HCT116 (cell line): ENCODE data around the gene MDFIC2. TPM values are rescaled to one million over a fixed set of nuclear protein-coding genes. Genes with fewer than 3 reads are reported as not detected.

Source experiments
- ATAC-seq: fragments of 200-7000 bp; cut with Tn5 transposase; 2 replicates; pipeline ENCODE4 v1.9.1; 2020; ENCODE audit warnings: mild to moderate bottlenecking, moderate library complexity
- BruUV-seq: library from RNA; stranded (reverse); fragments of 400-500 nt; replicated peaks from 2 replicates; lab custom pipeline; 2021; lab: Mats Ljungman, UMichigan
- CTCF ChIA-PET: fragments of 300-600 bp; sonication (Branson Sonifier 250); formaldehyde crosslinking; loops from one replicate; lab custom pipeline; 2021; ENCODE audit warnings: antibody characterized with exemption; lab: Charles Lee
- POLR2A ChIA-PET: fragments of 300-600, 350-600 bp; sonication (Branson Sonifier 250); formaldehyde crosslinking; loops from one replicate; lab custom pipeline; 2021; ENCODE audit warnings: antibody characterized with exemption; lab: Charles Lee
- RAD21 ChIA-PET, 2 experiments: fragments of 300-600 bp; sonication (Branson Sonifier 250); formaldehyde crosslinking; loops; one replicate each; lab custom pipeline; 2023; ENCODE audit warnings: low total read pairs in 2 of 2; ENCODE audit not compliant: uncharacterized antibody in 2 of 2, unreplicated experiment in 2 of 2, low non-redundant PET in 1 of 2; lab: Charles Lee
- DNase-seq: peaks from one replicate; pipeline ENCODE4 v3.0.0-alpha.2; 2010; ENCODE audit warnings: low read depth, low spot score
- H2AFZ ChIP-seq: fragments of 200-600 bp; shearing (Covaris generic), sonication (generic); 2 replicates; pipeline ENCODE4 v1.6.1; 2017; ENCODE audit warnings: low read depth, mixed run types, mixed read lengths, antibody characterized with exemption, low read length; ENCODE audit not compliant: poor library complexity, severe bottlenecking
- H3K27ac ChIP-seq: 2 replicates; pipeline ENCODE4 v1.5.1; 2012; ENCODE audit warnings: low read depth, low read length
- H3K27me3 ChIP-seq: fragments of 200-600 bp; sonication (generic); 2 replicates; pipeline ENCODE4 v1.6.1; 2016; ENCODE audit warnings: mixed run types, low read length, mixed read lengths; ENCODE audit not compliant: insufficient read depth
- H3K36me3 ChIP-seq, 2 experiments: fragments of 200-500 bp in 1 of 2; fragments of 200-600 bp in 1 of 2; sonication (Bioruptor generic) in 1 of 2; sonication (generic) in 1 of 2; 2 replicates each; pipeline versions ENCODE4 v1.5.1 to v1.6.1; 2014 to 2016; ENCODE audit warnings: low read length in 2 of 2, inconsistent platforms in 1 of 2, mixed read lengths in 1 of 2, mixed run types in 1 of 2; ENCODE audit not compliant: insufficient read depth in 2 of 2, control insufficient read depth in 1 of 2
- H3K4me1 ChIP-seq, 2 experiments: fragments of 200-600 bp in 1 of 2; sonication (generic) in 1 of 2; 2 replicates each; pipeline versions ENCODE4 v1.5.1 to v1.6.1; 2012 to 2017; ENCODE audit warnings: low read length in 2 of 2, inconsistent platforms in 1 of 2, mild to moderate bottlenecking in 1 of 2, mixed read lengths in 1 of 2, mixed run types in 1 of 2, moderate library complexity in 1 of 2; ENCODE audit not compliant: insufficient read depth in 2 of 2, control insufficient read depth in 1 of 2
- H3K4me2 ChIP-seq: fragments of 200-600 bp; sonication (generic); 2 replicates; pipeline ENCODE4 v1.6.1; 2017; ENCODE audit warnings: mixed run types, low read length, mixed read lengths
- H3K4me3 ChIP-seq, 2 experiments: fragments of 200-600 bp in 1 of 2; sonication (generic) in 1 of 2; replicated peaks in 1 of 2; 2 replicates each; pipeline ENCODE4 v1.5.1; 2011 to 2016; ENCODE audit warnings: low read length in 2 of 2, control low read depth in 1 of 2, low read depth in 1 of 2, mild to moderate bottlenecking in 1 of 2, mixed read lengths in 1 of 2, mixed run types in 1 of 2
- H3K79me2 ChIP-seq: fragments of 200-600 bp; sonication (generic); 2 replicates; pipeline ENCODE4 v1.6.1; 2017; ENCODE audit warnings: mild to moderate bottlenecking, mixed run types, low read length, moderate library complexity, mixed read lengths; ENCODE audit not compliant: insufficient read depth
- H3K9ac ChIP-seq: fragments of 200-600 bp; sonication (generic); 2 replicates; pipeline ENCODE4 v1.6.1; 2016; ENCODE audit warnings: low read length, mixed read lengths
- H3K9me2 ChIP-seq: fragments of 200-600 bp; sonication (generic), shearing (Covaris generic); 2 replicates; pipeline ENCODE4 v1.6.1; 2017; ENCODE audit warnings: mixed run types, mild to moderate bottlenecking, moderate library complexity; ENCODE audit not compliant: insufficient read depth
- H3K9me3 ChIP-seq, 2 experiments: fragments of 200-500 bp in 1 of 2; fragments of 200-600 bp in 1 of 2; sonication (Bioruptor generic) in 1 of 2; sonication (generic) in 1 of 2; 2 replicates each; pipeline ENCODE4 v1.6.1; 2014 to 2017; ENCODE audit warnings: low read length in 2 of 2, mixed read lengths in 2 of 2, inconsistent platforms in 1 of 2, low read depth in 1 of 2, mild to moderate bottlenecking in 1 of 2, mixed run types in 1 of 2, moderate library complexity in 1 of 2; ENCODE audit not compliant: control insufficient read depth in 1 of 2, insufficient read depth in 1 of 2
- H4K20me1 ChIP-seq: fragments of 200-600 bp; sonication (generic), shearing (Covaris generic); 2 replicates; pipeline ENCODE4 v1.6.1; 2017; ENCODE audit warnings: mixed run types, mild to moderate bottlenecking, moderate library complexity; ENCODE audit not compliant: insufficient read depth
- CBX3 ChIP-seq: IDR thresholded peaks from 2 replicates; pipeline ENCODE4 v1.6.1; 2012; ENCODE audit warnings: low read depth
- CEBPB ChIP-seq: IDR thresholded peaks from 2 replicates; pipeline ENCODE4 v1.6.1; 2012; ENCODE audit warnings: low read depth
- EGR1 ChIP-seq: IDR thresholded peaks from 2 replicates; pipeline ENCODE4 v1.6.1; 2012; ENCODE audit warnings: low read depth
- EZH2 ChIP-seq: fragments of 200-600 bp; sonication (generic); IDR thresholded peaks from 2 replicates; pipeline ENCODE4 v1.6.1; 2017; ENCODE audit warnings: antibody characterized with exemption, mixed run types
- EZH2phosphoT487 ChIP-seq: fragments of 200-600 bp; IDR thresholded peaks from 2 replicates; pipeline ENCODE4 v1.6.1; 2018; ENCODE audit warnings: antibody characterized with exemption, borderline replicate concordance
- FOSL1 ChIP-seq: IDR thresholded peaks from 2 replicates; pipeline ENCODE4 v1.6.1; 2012; ENCODE audit warnings: low read depth
- JUND ChIP-seq: IDR thresholded peaks from 2 replicates; pipeline ENCODE4 v1.6.1; 2012
- RAD21 ChIP-seq: IDR thresholded peaks from 2 replicates; pipeline ENCODE4 v1.6.1; 2012; ENCODE audit warnings: low read depth, mild to moderate bottlenecking
- SIN3A ChIP-seq: IDR thresholded peaks from 2 replicates; pipeline ENCODE4 v1.6.1; 2012; ENCODE audit warnings: low read depth
- SP1 ChIP-seq: IDR thresholded peaks from 2 replicates; pipeline ENCODE4 v1.6.1; 2012; ENCODE audit warnings: low read depth
- TCF7L2 ChIP-seq: IDR thresholded peaks from 2 replicates; pipeline ENCODE4 v1.7.0; 2011; ENCODE audit warnings: borderline replicate concordance, inconsistent platforms; ENCODE audit not compliant: insufficient read depth, insufficient read length; ENCODE audit errors: extremely low read depth
- YY1 ChIP-seq: IDR thresholded peaks from 2 replicates; pipeline ENCODE4 v1.6.1; 2011; ENCODE audit warnings: low read length, low read depth, moderate library complexity, mild to moderate bottlenecking; ENCODE audit not compliant: insufficient replicate concordance; ENCODE audit errors: extremely low read depth
- ZFX ChIP-seq: fragments of 450-650 bp; IDR thresholded peaks from 2 replicates; pipeline ENCODE4 v1.6.1; 2017
- ZNF274 ChIP-seq: fragments of 200-500 bp; sonication (Bioruptor generic); IDR thresholded peaks from 2 replicates; pipeline ENCODE4 v1.6.1; 2014; ENCODE audit warnings: mild to moderate bottlenecking, low read depth, low read length, inconsistent platforms
- intact Hi-C: fragments of 100-400 bp; cut with micrococcal nuclease; formaldehyde crosslinking; loops from 2 replicates; pipeline ENCODE4 v1.10.0; 2022
- total RNA-seq: library from RNA; stranded (reverse); gene quantifications from one replicate; pipeline ENCODE4 v1.2.1, GENCODE V29; 2021; ENCODE audit not compliant: unreplicated experiment
- TF ChIP-seq, protein P1 (sequence below), 3 experiments: fragments of 200-600 bp in 1 of 3; sonication (generic) in 1 of 3; IDR thresholded peaks in 2 of 3; conservative IDR thresholded peaks in 1 of 3; 2 replicates each; pipeline ENCODE4 v1.5.1; 2012 to 2017; ENCODE audit warnings: low read depth in 2 of 3, low read length in 2 of 3, antibody characterized with exemption in 1 of 3, borderline replicate concordance in 1 of 3, control low read depth in 1 of 3, mild to moderate bottlenecking in 1 of 3, mixed read lengths in 1 of 3, mixed run types in 1 of 3, moderate library complexity in 1 of 3; ENCODE audit not compliant: insufficient read depth in 1 of 3
- TF ChIP-seq, protein P2 (sequence below): IDR thresholded peaks from 2 replicates; pipeline ENCODE4 v1.6.1; 2012; ENCODE audit warnings: low read depth

The MDFIC2 gene
- total RNA-seq, 1 experiment from 2014 or later: not detected

DNA sequence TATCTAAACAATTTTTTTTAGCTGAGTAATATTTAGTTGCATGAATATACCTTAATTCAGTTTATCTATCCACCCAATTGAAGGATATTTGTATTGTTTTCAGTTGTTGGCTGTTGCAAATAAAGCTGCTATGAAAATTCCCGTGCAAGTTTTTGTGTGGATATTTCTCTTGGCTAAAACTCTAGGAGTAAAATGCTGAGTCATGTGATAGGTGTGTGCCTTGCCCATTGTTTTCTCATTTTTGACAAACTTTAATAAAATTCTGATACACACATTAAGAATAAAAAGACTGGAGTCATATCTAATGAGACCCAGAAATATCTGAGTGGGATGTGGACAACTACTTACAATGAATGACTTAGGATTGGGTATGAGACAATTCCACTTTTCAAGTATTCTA, 78.6 kb downstream of the MDFIC2 start (continued):
- no peak for TF ChIP-seq SP1
- no peak for TF ChIP-seq SIN3A
- no peak for TF ChIP-seq YY1
- no peak for TF ChIP-seq FOSL1
- TF ChIP-seq CEBPB: no peak

DNA sequence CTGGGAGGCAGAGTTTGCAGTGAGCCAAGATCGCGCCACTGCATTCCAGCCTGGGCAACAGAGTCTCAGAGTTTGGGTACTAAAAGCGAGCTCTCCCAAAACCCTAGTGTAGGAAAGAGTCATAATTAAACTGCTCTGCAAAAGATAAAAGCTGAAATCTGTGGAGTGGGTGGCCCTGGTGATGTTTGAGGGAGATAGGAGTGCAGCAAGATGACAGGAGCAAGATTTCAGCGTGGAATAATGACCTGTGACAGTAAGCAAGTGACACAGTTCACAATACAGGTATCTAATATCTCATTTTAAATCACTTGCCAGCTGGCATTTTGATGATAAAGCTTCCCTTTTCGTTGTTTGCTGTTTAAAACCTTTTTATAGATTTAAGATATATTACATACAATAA, 79.3 kb downstream of the MDFIC2 start:
- no TSS peak for BruUV-seq

More for the DNA sequence above, 79.3 kb downstream of the MDFIC2 start:
- CTCF ChIA-PET: no interaction called here
- no peaks in the 10 kb centered on the region for H4K20me1 ChIP-seq
- TF ChIP-seq CEBPB (no peak), FOSL1 (no peak), YY1 (no peak), SIN3A (no peak), EGR1 (no peak), ZNF274 (no peak), TCF7L2 (no peak), RAD21 (no peak), JUND (no peak), CBX3 (no peak), EZH2phosphoT487 (no peak), EZH2 (no peak), ZFX (no peak)
- TF ChIP-seq, protein P1, sequence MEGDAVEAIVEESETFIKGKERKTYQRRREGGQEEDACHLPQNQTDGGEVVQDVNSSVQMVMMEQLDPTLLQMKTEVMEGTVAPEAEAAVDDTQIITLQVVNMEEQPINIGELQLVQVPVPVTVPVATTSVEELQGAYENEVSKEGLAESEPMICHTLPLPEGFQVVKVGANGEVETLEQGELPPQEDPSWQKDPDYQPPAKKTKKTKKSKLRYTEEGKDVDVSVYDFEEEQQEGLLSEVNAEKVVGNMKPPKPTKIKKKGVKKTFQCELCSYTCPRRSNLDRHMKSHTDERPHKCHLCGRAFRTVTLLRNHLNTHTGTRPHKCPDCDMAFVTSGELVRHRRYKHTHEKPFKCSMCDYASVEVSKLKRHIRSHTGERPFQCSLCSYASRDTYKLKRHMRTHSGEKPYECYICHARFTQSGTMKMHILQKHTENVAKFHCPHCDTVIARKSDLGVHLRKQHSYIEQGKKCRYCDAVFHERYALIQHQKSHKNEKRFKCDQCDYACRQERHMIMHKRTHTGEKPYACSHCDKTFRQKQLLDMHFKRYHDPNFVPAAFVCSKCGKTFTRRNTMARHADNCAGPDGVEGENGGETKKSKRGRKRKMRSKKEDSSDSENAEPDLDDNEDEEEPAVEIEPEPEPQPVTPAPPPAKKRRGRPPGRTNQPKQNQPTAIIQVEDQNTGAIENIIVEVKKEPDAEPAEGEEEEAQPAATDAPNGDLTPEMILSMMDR (IDR thresholded peaks at IDR 0.05 in 2 of 3, conservative IDR thresholded peaks at IDR 0.05 in 1 of 3; ENCODE audit: borderline replicate concordance in 1 of 3, insufficient read depth in 1 of 3, low read depth in 2 of 3, low read length in 2 of 3): no peak
- TF ChIP-seq, protein P2, sequence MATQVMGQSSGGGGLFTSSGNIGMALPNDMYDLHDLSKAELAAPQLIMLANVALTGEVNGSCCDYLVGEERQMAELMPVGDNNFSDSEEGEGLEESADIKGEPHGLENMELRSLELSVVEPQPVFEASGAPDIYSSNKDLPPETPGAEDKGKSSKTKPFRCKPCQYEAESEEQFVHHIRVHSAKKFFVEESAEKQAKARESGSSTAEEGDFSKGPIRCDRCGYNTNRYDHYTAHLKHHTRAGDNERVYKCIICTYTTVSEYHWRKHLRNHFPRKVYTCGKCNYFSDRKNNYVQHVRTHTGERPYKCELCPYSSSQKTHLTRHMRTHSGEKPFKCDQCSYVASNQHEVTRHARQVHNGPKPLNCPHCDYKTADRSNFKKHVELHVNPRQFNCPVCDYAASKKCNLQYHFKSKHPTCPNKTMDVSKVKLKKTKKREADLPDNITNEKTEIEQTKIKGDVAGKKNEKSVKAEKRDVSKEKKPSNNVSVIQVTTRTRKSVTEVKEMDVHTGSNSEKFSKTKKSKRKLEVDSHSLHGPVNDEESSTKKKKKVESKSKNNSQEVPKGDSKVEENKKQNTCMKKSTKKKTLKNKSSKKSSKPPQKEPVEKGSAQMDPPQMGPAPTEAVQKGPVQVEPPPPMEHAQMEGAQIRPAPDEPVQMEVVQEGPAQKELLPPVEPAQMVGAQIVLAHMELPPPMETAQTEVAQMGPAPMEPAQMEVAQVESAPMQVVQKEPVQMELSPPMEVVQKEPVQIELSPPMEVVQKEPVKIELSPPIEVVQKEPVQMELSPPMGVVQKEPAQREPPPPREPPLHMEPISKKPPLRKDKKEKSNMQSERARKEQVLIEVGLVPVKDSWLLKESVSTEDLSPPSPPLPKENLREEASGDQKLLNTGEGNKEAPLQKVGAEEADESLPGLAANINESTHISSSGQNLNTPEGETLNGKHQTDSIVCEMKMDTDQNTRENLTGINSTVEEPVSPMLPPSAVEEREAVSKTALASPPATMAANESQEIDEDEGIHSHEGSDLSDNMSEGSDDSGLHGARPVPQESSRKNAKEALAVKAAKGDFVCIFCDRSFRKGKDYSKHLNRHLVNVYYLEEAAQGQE: no peak
- TF ChIP-seq, all 23 proteins: peak for 0
- ChIA-PET POLR2A (no interaction called here), RAD21 (no interaction called here)
- DNase-seq (no peak), ATAC-seq (no peak)
- Histone ChIP-seq H3K9me2 (no peaks in the 10 kb centered on the region), H3K9me3 (peaks cover 0 to 10% of the 10 kb centered on the region in 2 experiments; a peak in 2 of 4 replicates), H3K27me3 (no peaks in the 10 kb centered on the region), H3K79me2 (no peaks in the 10 kb centered on the region), H3K4me3 (no peak overlapping the region), H3K27ac (no peak overlapping the region), H3K4me2 (no peak overlapping the region), H3K4me1 (no peaks in the 10 kb centered on the region), H3K9ac (no peak overlapping the region), H3K36me3 (no peaks in the 10 kb centered on the region), H2AFZ (no peak overlapping the region)
- intact Hi-C loops: no loop called here
